ENCODE data around the gene ATP1A4. TPM values are rescaled to one million over a fixed set of nuclear protein-coding genes. Genes with fewer than 3 reads are reported as not detected.
A peak's percentile ranks its signal among the peaks of the same experiment; 100 is the strongest.

The ATP1A4 gene
- total and polyA plus RNA-seq, 2 donors (not counting 1 experiment from before 2014, with no cell fraction given): not detected

DNA sequence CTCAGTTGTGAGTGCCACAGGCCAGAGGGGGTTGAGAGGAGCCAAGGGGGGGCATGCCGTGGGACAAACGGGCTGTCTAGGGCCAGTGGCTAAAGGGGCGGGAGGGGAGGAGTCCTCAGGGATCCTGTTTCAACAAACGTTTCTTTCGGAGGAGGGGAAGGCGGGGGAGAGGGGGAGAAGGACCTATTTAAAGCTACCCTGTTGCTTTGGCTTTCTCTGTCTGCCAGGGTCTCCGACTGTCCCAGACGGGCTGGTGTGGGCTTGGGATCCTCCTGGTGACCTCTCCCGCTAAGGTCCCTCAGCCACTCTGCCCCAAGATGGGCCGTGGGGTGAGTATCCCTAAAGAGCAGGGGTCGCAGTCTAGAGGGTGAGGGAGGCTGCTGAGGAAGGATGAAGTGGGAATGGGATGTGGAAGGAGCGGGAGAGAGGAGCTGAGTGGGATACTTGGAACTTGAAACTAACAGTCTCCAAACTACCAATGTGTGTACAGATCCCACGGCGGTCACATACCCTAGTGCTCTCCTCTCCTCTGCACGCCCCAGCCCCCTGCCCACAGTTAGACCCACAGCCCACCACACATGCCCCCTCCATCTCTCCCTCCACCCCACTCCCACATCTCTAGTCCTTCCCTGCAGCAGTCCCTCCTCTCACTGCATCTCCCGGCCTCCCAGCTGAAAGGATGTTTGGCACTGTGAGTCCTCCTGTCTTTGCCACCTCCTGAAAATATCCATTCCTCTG is 35.7 kb upstream of the ATP1A4 start, which contains the start of gene ATP1A2:
TSS of gene ATP1A2 (plus strand) at position 215 of the 738 bp plus-strand sequence. CDS start at position 318, 103 bp downstream.
- no peaks in the 10 kb centered on the region for H3K4me1 ChIP-seq (ENCODE audit: control insufficient read depth, extremely low read depth, insufficient read depth, low read length)
- H3K27ac ChIP-seq (ENCODE audit: insufficient read depth, low read length): no peak within 1 kb of the TSS
- H3K4me3 ChIP-seq (replicated peaks in 1 of 4; ENCODE audit: control extremely low read depth in 1 of 4, insufficient read depth in 1 of 4, low read depth in 3 of 4, low read length in 4 of 4): peak within 1 kb of the TSS in 1 of 4 experiments; percentile 64
- TF ChIP-seq, protein P1, sequence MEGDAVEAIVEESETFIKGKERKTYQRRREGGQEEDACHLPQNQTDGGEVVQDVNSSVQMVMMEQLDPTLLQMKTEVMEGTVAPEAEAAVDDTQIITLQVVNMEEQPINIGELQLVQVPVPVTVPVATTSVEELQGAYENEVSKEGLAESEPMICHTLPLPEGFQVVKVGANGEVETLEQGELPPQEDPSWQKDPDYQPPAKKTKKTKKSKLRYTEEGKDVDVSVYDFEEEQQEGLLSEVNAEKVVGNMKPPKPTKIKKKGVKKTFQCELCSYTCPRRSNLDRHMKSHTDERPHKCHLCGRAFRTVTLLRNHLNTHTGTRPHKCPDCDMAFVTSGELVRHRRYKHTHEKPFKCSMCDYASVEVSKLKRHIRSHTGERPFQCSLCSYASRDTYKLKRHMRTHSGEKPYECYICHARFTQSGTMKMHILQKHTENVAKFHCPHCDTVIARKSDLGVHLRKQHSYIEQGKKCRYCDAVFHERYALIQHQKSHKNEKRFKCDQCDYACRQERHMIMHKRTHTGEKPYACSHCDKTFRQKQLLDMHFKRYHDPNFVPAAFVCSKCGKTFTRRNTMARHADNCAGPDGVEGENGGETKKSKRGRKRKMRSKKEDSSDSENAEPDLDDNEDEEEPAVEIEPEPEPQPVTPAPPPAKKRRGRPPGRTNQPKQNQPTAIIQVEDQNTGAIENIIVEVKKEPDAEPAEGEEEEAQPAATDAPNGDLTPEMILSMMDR (conservative IDR thresholded peaks at IDR 0.05 in 1 of 2, IDR thresholded peaks at IDR 0.05 in 1 of 2; ENCODE audit: low read depth in 1 of 2, low read length in 2 of 2): no peak
- H3K9ac ChIP-seq (ENCODE audit: insufficient read depth, low read length): no peak within 1 kb of the TSS
- H3K79me2 ChIP-seq (ENCODE audit: control insufficient read depth, insufficient read depth, low read length): no peaks in the 10 kb centered on the region
- H3K36me3 ChIP-seq (ENCODE audit: control insufficient read depth, insufficient read depth, low read length): no peaks in the 10 kb centered on the region
- no peaks in the 10 kb centered on the region for H4K20me1 ChIP-seq (ENCODE audit: control insufficient read depth, extremely low read depth, insufficient read depth, low read length)
- H3K27me3 ChIP-seq (ENCODE audit: control insufficient read depth, insufficient read depth, low read length): peaks cover 34% of the 10 kb centered on the region
- H2AFZ ChIP-seq (ENCODE audit: low read length): no peak within 1 kb of the TSS
- no peak within 1 kb of the TSS for H3K4me2 ChIP-seq (ENCODE audit: extremely low read depth, insufficient read depth, low read length)
- H3K9me3 ChIP-seq (ENCODE audit: control insufficient read depth, insufficient read depth, low read depth, low read length): no peaks in the 10 kb centered on the region
- DNase-seq (ENCODE audit: low read depth in 2 of 2): peak in 1 of 2 donors; percentile 39

DNA sequence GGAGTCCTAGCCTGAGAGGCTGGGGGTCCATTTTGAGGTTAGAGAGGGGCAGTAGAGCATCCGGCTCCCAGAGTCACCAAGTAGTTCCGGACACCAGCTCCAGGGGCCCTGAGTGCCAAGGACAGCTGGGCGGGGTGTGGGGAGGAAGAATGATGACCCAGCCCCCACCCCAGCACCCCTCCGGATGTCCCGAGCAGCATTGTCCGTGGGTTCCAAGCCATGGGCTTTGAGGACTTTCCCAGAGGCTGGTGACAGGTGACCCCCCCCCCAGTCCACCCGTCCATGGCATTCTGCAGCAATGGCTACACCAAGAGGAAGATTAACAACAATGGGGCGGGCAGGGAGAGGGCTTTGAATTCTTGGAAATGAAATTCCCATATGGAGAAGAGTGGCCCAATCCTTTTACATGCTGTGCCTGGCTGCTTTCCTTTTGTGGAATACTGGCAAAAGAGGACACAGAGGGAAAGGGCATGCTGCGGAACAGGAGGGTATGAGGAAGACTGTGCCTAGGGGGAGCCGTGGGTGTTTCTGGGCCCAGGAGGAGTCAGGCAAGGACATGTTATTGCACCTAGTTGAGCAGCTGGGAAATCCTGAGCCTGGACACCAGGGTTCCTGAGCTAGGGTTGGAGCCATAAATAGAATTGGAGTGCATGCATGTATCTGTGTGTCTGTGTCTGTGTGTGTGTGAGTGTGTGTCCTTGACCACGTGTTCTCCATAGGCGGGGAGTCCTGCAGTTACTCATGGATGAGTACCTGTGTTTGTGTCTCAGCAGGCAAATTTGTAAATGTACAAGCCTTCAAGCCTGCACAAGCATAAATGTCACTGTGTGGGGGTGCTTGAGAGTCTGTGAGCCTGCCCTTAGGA is 34.9 kb upstream of the ATP1A4 start:
- H3K4me3 ChIP-seq (replicated peaks in 1 of 4; ENCODE audit: control extremely low read depth in 1 of 4, insufficient read depth in 1 of 4, low read depth in 3 of 4, low read length in 4 of 4): peak overlapping the region in 1 of 4 experiments; percentile 64
- H3K9me3 ChIP-seq (ENCODE audit: control insufficient read depth, insufficient read depth, low read depth, low read length): no peaks in the 10 kb centered on the region
- TF ChIP-seq, protein P1 (conservative IDR thresholded peaks at IDR 0.05 in 1 of 2, IDR thresholded peaks at IDR 0.05 in 1 of 2; ENCODE audit: low read depth in 1 of 2, low read length in 2 of 2): no peak
- TF ChIP-seq EZH2 (IDR thresholded peaks at IDR 0.05; ENCODE audit: low read length, missing control alignments): no peak
- H3K79me2 ChIP-seq (ENCODE audit: control insufficient read depth, insufficient read depth, low read length): no peaks in the 10 kb centered on the region
- no peaks in the 10 kb centered on the region for H4K20me1 ChIP-seq (ENCODE audit: control insufficient read depth, extremely low read depth, insufficient read depth, low read length)
- H3K27me3 ChIP-seq (ENCODE audit: control insufficient read depth, insufficient read depth, low read length): peaks cover 34% of the 10 kb centered on the region
- no peaks in the 10 kb centered on the region for H3K4me1 ChIP-seq (ENCODE audit: control insufficient read depth, extremely low read depth, insufficient read depth, low read length)
- H3K36me3 ChIP-seq (ENCODE audit: control insufficient read depth, insufficient read depth, low read length): no peaks in the 10 kb centered on the region
- H2AFZ ChIP-seq (ENCODE audit: low read length): no peak overlapping the region
- no peak overlapping the region for H3K4me2 ChIP-seq (ENCODE audit: extremely low read depth, insufficient read depth, low read length)
- no peak overlapping the region for H3K9ac ChIP-seq (ENCODE audit: insufficient read depth, low read length)
- no peak overlapping the region for H3K27ac ChIP-seq (ENCODE audit: insufficient read depth, low read length)
- peak; percentile 52 to 67 for DNase-seq (ENCODE audit: low read depth in 2 of 2)

DNA sequence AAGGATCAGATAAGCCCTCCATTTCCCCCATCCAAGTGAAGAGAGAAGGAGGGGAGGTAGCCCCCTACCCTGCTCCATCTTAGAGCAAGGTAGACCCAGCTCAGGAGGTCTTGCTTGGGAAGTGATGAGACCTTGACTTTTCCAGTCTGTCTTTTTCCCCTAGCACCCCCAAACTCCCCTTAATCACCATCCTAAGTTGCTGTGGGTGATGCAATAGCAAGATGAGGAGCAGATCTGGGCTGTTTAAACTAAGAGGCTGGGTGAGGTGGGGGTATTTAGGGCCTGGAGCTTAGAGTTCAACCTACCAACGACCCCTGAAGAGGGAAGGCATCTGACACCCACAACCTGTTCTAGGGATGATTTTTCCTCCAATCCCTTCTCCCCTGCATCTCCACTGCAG is 34.1 kb upstream of the ATP1A4 start:
- H3K9ac ChIP-seq (ENCODE audit: insufficient read depth, low read length): no peak overlapping the region
- H4K20me1 ChIP-seq (ENCODE audit: control insufficient read depth, extremely low read depth, insufficient read depth, low read length): no peaks in the 10 kb centered on the region
- no peak for DNase-seq (ENCODE audit: low read depth in 2 of 2)
- H3K4me1 ChIP-seq (ENCODE audit: control insufficient read depth, extremely low read depth, insufficient read depth, low read length): no peaks in the 10 kb centered on the region
- no peak overlapping the region for H3K4me2 ChIP-seq (ENCODE audit: extremely low read depth, insufficient read depth, low read length)
- H3K27ac ChIP-seq (ENCODE audit: insufficient read depth, low read length): no peak overlapping the region
- peak overlapping the region in 1 of 4 experiments; percentile 64 for H3K4me3 ChIP-seq (replicated peaks in 1 of 4; ENCODE audit: control extremely low read depth in 1 of 4, insufficient read depth in 1 of 4, low read depth in 3 of 4, low read length in 4 of 4)
- H3K79me2 ChIP-seq (ENCODE audit: control insufficient read depth, insufficient read depth, low read length): no peaks in the 10 kb centered on the region
- no peaks in the 10 kb centered on the region for H3K9me3 ChIP-seq (ENCODE audit: control insufficient read depth, insufficient read depth, low read depth, low read length)
- H3K36me3 ChIP-seq (ENCODE audit: control insufficient read depth, insufficient read depth, low read length): no peaks in the 10 kb centered on the region
- no peak overlapping the region for H2AFZ ChIP-seq (ENCODE audit: low read length)
- peaks cover 34% of the 10 kb centered on the region for H3K27me3 ChIP-seq (ENCODE audit: control insufficient read depth, insufficient read depth, low read length)
- TF ChIP-seq EZH2 (IDR thresholded peaks at IDR 0.05; ENCODE audit: low read length, missing control alignments): no peak
- TF ChIP-seq, protein P1 (conservative IDR thresholded peaks at IDR 0.05 in 1 of 2, IDR thresholded peaks at IDR 0.05 in 1 of 2; ENCODE audit: low read depth in 1 of 2, low read length in 2 of 2): no peak

Measured in fibroblast of lung (primary cell).